Endodermal cell (in vitro differentiated cells): ENCODE results near the gene C13orf42. TPM values are rescaled to one million over a fixed set of nuclear protein-coding genes. Genes with fewer than 3 reads are reported as not detected.

ENCODE experiments used
- DNase-seq: peaks from one replicate; pipeline ENCODE4 v3.0.0-alpha.2; 2017
- H3K27ac ChIP-seq: 2 replicates; pipeline ENCODE4 v1.5.1; 2013; ENCODE audit warnings: mild to moderate bottlenecking, low read depth, low read length, moderate library complexity
- H3K27me3 ChIP-seq: 2 replicates; pipeline ENCODE4 v1.6.1; 2013; ENCODE audit warnings: mild to moderate bottlenecking, low read length, moderate library complexity; ENCODE audit not compliant: insufficient read depth, control insufficient read depth, poor library complexity, severe bottlenecking
- H3K36me3 ChIP-seq: 2 replicates; pipeline ENCODE4 v1.7.0; 2013; ENCODE audit warnings: mild to moderate bottlenecking, low read length, moderate library complexity; ENCODE audit not compliant: control insufficient read depth, insufficient read depth
- H3K4me1 ChIP-seq: one replicate; pipeline ENCODE4 v1.7.0; 2013; ENCODE audit warnings: low read length; ENCODE audit not compliant: control insufficient read depth, insufficient read depth
- H3K4me3 ChIP-seq: 2 replicates; pipeline ENCODE4 v1.5.1; 2013; ENCODE audit warnings: mild to moderate bottlenecking, low read length, moderate library complexity
- H3K9ac ChIP-seq: 2 replicates; pipeline ENCODE4 v1.6.1; 2013; ENCODE audit warnings: mild to moderate bottlenecking, low read length, moderate library complexity; ENCODE audit not compliant: poor library complexity, severe bottlenecking; ENCODE audit errors: extremely low read depth
- H3K9me3 ChIP-seq: 2 replicates; pipeline ENCODE4 v1.6.1; 2013; ENCODE audit warnings: mild to moderate bottlenecking, low read length, moderate library complexity; ENCODE audit not compliant: control insufficient read depth
- H3K27ac Mint-ChIP-seq: 2 replicates; pipeline ENCODE4 v1.8.0; 2020; ENCODE audit warnings: mixed read lengths
- H3K27me3 Mint-ChIP-seq: 2 replicates; pipeline ENCODE4 v1.8.0; 2021; ENCODE audit warnings: mild to moderate bottlenecking, mixed read lengths; ENCODE audit not compliant: insufficient read depth
- H3K36me3 Mint-ChIP-seq: 2 replicates; pipeline ENCODE4 v1.8.0; 2020; ENCODE audit warnings: low read depth, mixed read lengths
- H3K4me1 Mint-ChIP-seq: 2 replicates; pipeline ENCODE4 v1.8.0; 2020; ENCODE audit warnings: mixed read lengths
- H3K4me3 Mint-ChIP-seq: 2 replicates; pipeline ENCODE4 v1.8.0; 2020; ENCODE audit warnings: mild to moderate bottlenecking, moderate library complexity, mixed read lengths
- H3K9me3 Mint-ChIP-seq: 2 replicates; pipeline ENCODE4 v1.8.0; 2020; ENCODE audit warnings: mild to moderate bottlenecking, mixed read lengths
- CTCF ChIP-seq: fragments of 200-600 bp; sonication (generic); conservative IDR thresholded peaks from 2 replicates; pipeline ENCODE4 v1.5.0; 2021; ENCODE audit warnings: antibody characterized with exemption, mild to moderate bottlenecking
- WGBS, 2 experiments: methylation state at CpG; one replicate each; pipeline versions ENCODE4 v1.1.5 to v1.1.7; 2013; ENCODE audit warnings: missing lambda C conversion rate in 2 of 2, mixed read lengths in 1 of 2; ENCODE audit not compliant: insufficient coverage in 1 of 2, insufficient read length in 1 of 2; 5-methylcytosine and 5-hydroxymethylcytosine counted together
- total RNA-seq, 2 donors: library from RNA; stranded (reverse); fragmentation: NEBNext Ultra II Directional in 1 of 2; extraction: Animal tissue kit (Norgen Biotek cat#: 25700) in 1 of 2; gene quantifications; 2 replicates in 1 of 2; 3 replicates in 1 of 2; pipeline ENCODE4 v1.2.1, GENCODE V29; 2021

Gene C13orf42
- total RNA-seq, 2 donors from 2014 or later, result 19.0 to 27.7 TPM

DNA sequence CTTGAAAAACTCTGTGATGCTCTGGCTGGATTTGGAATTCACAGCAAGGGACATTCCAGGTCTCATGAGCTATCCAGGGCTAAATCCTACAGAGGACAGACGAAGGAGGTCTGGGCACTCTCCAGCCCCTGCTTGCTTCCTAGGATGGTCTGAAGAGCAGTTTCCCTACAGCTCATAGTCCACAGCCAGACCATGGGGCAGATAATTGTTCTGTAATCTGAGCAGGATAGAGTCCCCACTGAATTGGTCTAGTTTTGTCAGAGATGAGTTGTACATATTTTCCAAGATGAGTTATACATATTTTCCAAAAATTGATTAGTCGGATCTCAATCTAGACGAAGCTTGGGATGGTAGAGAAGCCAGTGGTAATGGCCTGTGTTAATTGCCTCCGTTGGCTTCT is 75.6 kb downstream of the C13orf42 start:
- no peak for DNase-seq
- no peaks in the 10 kb centered on the region for H3K36me3 ChIP-seq

DNA sequence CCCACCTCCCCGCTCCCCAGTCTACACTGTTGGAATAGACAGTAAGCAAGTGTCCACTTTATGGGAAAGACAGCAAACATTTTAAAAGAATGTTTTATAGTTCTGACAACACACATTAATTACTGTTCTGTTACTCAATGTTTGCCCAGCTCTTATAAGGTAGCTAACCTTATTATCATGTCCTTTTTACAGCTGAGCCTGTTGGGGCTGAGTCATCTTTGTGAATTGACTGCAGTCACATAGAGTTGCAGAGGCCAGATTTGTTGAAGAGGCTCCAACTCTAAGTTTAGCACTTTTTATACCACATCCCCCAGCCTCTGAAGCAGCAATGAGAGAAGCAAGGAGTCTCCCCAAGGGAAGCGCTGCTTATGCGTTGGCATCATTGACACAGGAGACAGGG is 76.2 kb downstream of the C13orf42 start:
- H3K4me3 ChIP-seq, result no peak overlapping the region
- Mint-ChIP-seq H3K27me3 (no peaks in the 10 kb centered on the region), H3K27ac (no peak overlapping the region), H3K36me3 (no peaks in the 10 kb centered on the region), H3K9me3 (no peaks in the 10 kb centered on the region), H3K4me3 (no peak overlapping the region), H3K4me1 (no peaks in the 10 kb centered on the region)
- no peaks in the 10 kb centered on the region for H3K36me3 ChIP-seq
- 80 to 93% methylated on average over 1 to 3 of the region's 3 CpGs for WGBS, 2 experiments
- no peak overlapping the region for H3K9ac ChIP-seq
- peak; percentile 13 for DNase-seq
- no peaks in the 10 kb centered on the region for H3K4me1 ChIP-seq
- no peak overlapping the region for H3K27ac ChIP-seq
- no peak for TF ChIP-seq CTCF
- H3K27me3 ChIP-seq, result no peaks in the 10 kb centered on the region
- H3K9me3 ChIP-seq, result no peaks in the 10 kb centered on the region

More for the DNA sequence above, 75.6 kb downstream of the C13orf42 start:
- Mint-ChIP-seq H3K4me1 (no peaks in the 10 kb centered on the region), H3K27ac (no peak overlapping the region), H3K9me3 (no peaks in the 10 kb centered on the region), H3K36me3 (no peaks in the 10 kb centered on the region), H3K4me3 (no peak overlapping the region), H3K27me3 (no peaks in the 10 kb centered on the region)
- H3K27me3 ChIP-seq, result no peaks in the 10 kb centered on the region
- TF ChIP-seq CTCF, result no peak
- WGBS, 2 experiments, result 93 to 100% methylated on average over 3 to 4 of the region's 4 CpGs
- no peak overlapping the region for H3K9ac ChIP-seq
- no peaks in the 10 kb centered on the region for H3K4me1 ChIP-seq
- H3K27ac ChIP-seq, result no peak overlapping the region
- H3K9me3 ChIP-seq, result no peaks in the 10 kb centered on the region
- H3K4me3 ChIP-seq, result no peak overlapping the region

- H3K9ac ChIP-seq, result no peak overlapping the region
- H3K27me3 ChIP-seq, result no peaks in the 10 kb centered on the region
- Mint-ChIP-seq H3K4me1 (no peaks in the 10 kb centered on the region), H3K4me3 (no peak overlapping the region), H3K27me3 (no peaks in the 10 kb centered on the region), H3K36me3 (no peaks in the 10 kb centered on the region), H3K9me3 (no peaks in the 10 kb centered on the region), H3K27ac (no peak overlapping the region)
- no peaks in the 10 kb centered on the region for H3K9me3 ChIP-seq
- 83 to 91% methylated on average over 4 to 5 of the region's 5 CpGs for WGBS, 2 experiments
- no peaks in the 10 kb centered on the region for H3K36me3 ChIP-seq
- H3K27ac ChIP-seq, result no peak overlapping the region
- no peak for TF ChIP-seq CTCF
- DNase-seq, result peak; percentile 18
- no peak overlapping the region for H3K4me3 ChIP-seq
- no peaks in the 10 kb centered on the region for H3K4me1 ChIP-seq
Observed at GRCh38 chr13:51033421-51034185, 77.5 kb downstream of the C13orf42 start.
